GM12873 (cell line): ENCODE data around the gene TSPEAR.

Experiments
- TF ChIP-seq, protein P1 (sequence below): IDR thresholded peaks from 2 replicates; pipeline ENCODE4 v1.5.1; 2012; ENCODE audit warnings: low read depth, mild to moderate bottlenecking, moderate library complexity, low read length, control low read depth; ENCODE audit not compliant: insufficient read depth; ENCODE audit errors: missing control alignments

The TSPEAR gene

DNA sequence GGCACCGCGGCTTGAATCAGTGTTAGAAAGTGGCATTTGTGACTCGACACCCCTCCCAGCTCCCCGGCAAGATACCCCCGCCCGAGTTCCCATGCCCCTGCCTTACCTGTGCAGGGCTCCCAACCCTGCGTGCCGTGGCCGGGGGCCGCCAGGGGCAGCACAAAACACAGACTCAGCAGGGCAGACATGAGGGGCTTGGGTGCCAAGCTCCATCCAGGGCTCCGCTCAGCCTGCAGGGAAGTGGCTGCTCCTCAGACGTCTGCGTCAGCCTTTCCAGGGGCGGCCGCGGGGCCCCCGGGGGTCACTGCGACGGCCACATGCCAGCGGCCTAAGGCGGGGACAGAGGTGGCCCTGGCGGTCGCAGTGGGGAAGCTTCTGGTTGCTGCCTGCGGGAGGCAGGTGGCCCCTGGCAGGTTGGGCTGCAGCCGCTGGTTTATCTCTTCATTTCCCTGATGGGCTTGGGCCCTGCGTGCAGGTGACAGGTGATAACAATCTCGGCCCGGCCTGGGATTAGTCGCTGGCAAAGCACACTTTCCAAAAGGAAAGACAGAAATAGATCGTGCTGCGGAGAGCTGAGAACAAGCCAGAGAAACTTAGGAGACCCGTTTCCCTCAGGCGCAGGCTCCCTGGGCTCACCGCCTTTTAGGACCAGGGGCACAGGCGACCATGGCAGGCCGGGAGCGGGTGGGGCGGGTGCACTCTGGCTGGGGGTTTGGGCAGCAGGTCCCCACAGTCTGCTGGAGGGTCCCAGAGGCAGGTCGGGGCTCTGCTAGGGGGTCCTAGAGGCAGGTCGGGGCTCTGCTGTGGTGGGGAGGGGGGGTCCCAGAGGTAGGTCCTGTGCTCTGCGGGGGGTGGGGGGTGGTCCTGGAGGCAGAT lies at the start of gene TSPEAR:
Gene TSPEAR, minus strand, starts transcription at position 246 of the 876 bp plus-strand sequence. Its CDS starts 58 bp downstream, at position 188.
- TF ChIP-seq, protein P1, sequence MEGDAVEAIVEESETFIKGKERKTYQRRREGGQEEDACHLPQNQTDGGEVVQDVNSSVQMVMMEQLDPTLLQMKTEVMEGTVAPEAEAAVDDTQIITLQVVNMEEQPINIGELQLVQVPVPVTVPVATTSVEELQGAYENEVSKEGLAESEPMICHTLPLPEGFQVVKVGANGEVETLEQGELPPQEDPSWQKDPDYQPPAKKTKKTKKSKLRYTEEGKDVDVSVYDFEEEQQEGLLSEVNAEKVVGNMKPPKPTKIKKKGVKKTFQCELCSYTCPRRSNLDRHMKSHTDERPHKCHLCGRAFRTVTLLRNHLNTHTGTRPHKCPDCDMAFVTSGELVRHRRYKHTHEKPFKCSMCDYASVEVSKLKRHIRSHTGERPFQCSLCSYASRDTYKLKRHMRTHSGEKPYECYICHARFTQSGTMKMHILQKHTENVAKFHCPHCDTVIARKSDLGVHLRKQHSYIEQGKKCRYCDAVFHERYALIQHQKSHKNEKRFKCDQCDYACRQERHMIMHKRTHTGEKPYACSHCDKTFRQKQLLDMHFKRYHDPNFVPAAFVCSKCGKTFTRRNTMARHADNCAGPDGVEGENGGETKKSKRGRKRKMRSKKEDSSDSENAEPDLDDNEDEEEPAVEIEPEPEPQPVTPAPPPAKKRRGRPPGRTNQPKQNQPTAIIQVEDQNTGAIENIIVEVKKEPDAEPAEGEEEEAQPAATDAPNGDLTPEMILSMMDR: no peak

DNA sequence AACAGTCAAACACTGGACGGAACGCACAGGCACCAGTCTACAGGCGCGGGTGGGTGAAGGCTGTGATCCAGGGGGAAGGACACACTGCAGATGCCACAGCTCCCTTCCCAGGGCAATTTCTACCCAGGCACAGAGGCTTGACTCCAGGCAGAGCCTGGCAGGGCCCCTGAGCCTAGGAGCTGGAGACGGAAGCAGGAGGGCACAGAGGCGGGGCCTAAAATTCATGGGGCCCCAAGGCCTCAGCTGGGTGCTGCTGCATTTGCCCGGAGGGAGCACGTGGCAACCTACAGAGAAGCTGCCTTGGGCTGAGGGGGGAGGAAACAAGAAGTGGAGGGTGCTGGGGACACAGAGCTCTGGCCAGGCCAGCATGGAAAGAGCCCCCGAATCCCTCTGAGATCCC lies 49.0 kb upstream of the TSPEAR start:
- TF ChIP-seq, protein P1: no peak

DNA sequence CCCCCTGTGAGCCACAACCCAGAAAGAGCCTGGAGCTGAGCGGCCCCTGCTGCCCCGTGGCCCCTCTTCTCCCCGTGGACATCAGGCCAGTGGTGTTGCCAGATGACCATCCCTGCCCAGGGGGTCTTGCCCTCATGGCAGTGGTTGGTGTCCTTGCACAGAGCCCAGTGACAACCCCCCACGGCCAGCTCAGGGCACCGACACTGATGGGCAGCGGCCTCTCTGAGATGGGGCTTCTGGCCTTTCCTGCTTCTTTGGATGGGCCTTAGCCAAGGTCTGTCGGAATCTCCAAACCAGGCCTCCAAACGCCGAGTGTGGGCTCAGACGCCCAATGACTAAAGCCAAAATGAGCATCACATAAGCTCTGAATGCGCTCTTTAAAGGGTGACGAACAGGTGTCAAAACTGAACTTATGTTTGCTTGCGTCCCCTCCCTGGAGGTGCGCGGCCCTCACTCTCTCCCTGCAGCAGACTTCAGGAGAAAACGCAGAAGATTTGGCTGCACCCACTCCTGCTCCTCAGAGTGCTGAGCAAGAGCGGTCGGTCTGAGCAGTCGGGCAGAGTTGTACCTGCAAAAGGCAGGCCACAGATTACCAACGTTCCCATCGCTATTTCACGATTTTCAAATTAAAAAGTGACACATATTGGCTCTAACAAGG lies 48.4 kb upstream of the TSPEAR start:
- TF ChIP-seq, protein P1: no peak

DNA sequence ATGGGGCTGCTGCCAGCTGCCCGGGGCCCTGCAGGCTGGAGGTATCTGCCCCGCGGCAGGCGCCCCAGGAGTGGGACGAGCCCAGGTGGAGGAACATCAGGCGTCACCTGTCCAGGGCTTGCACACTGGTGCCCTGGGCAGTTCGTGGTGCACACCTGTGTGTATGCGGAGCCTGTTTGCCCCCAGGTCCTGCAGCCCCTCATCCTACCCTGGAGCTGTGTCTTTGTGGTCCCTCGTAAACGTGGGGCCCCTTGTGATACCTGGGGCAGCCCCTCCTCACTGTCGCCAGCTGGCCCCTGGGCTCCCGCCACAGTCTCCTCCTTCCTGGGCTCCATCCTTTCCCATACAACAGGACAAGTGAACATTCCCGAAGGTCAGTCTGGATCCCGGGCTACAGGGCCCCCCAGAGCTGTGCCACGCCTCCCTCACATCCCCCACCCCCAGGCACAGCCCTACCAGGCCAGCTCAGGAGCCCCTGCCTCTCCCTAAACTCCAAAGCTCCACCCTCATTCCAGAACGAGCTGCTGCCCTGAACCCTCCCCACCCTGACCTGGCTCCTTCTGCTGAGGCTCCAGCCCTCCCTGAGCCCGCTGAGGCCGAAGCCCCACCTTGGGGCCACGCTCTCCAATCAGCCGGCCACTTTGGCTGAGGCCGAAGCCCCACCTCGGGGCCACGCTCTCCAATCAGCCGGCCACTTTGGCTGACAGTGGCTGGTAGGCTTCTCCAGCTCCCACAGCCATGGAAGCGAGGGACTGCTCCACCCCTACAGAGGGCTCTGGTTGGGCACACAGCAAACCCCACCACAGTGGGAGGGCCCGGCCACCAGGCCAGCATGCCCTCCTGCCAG lies 47.6 kb upstream of the TSPEAR start:
- TF ChIP-seq, protein P1: no peak

DNA sequence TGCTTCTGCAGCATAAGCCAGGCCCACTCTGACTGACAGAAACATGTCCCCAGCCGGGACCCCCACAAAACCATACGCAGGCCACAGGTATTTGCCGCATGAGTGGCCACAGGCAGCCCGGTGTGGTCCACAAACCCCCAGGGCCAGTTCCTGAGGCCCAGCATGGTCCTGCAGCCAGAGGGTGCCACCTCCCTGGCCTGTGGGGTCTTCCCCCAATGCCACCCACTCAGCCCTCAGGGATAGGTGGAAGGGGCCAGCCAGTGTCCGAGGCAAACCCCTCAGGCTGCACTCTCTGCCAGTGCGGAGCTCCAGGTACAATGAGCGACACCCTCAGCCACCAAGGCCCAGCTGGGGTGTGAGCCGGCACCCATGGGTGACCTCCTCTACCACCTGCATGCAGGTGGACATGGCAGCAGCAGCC lies 46.8 kb upstream of the TSPEAR start:
- TF ChIP-seq, protein P1: no peak

DNA sequence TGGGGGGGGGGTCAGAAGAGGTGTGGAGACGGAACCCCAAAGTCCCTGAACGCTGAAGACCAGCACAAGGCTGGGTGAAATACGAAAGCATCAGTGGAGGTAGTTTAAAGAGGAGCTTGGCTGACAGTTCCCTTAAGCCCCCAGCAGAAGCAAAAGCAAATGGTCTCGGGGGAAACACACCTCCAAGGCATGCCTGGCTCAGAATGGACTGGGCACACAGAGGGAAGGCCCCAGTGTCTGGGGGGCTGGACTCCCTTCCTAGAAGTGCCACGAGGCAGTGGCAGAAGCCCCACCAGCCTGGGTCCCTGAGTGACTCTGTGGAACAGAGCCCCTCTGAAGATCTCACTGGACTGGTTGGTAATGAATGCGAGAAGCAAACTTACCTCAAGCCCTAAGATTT lies 46.4 kb upstream of the TSPEAR start:
- TF ChIP-seq, protein P1: no peak
